SU-DHL-6 (cell line): ENCODE data around the gene PHTF1.
A peak's percentile ranks its signal among the peaks of the same experiment; 100 is the strongest.

Source experiments
- H2AFZ ChIP-seq: fragments of 200-600 bp; sonication (generic); 2 replicates; pipeline ENCODE4 v1.6.1; 2014; ENCODE audit warnings: low read depth, mild to moderate bottlenecking, moderate library complexity, mixed read lengths, antibody characterized with exemption, low read length; ENCODE audit not compliant: severe bottlenecking
- H3F3A ChIP-seq: fragments of 200-600 bp; shearing (Covaris generic); 2 replicates; pipeline ENCODE4 v1.6.0; 2016; ENCODE audit warnings: antibody characterized with exemption, mild to moderate bottlenecking; ENCODE audit not compliant: insufficient read depth
- H3K27ac ChIP-seq: fragments of 200-600 bp; sonication (generic); 2 replicates; pipeline ENCODE4 v1.5.1; 2016; ENCODE audit warnings: low read depth, mild to moderate bottlenecking, low read length, moderate library complexity, mixed read lengths
- H3K27me3 ChIP-seq: fragments of 200-600 bp; sonication (generic), shearing (Covaris generic); 2 replicates; pipeline ENCODE4 v1.6.0; 2014; ENCODE audit warnings: mild to moderate bottlenecking, low read length
- H3K36me3 ChIP-seq: fragments of 200-600 bp; sonication (generic); 2 replicates; pipeline ENCODE4 v1.6.1; 2014; ENCODE audit warnings: mild to moderate bottlenecking, low read length, mixed read lengths
- H3K4me2 ChIP-seq: fragments of 300-600, 200-600 bp; shearing (Covaris generic), sonication (generic); 2 replicates; pipeline ENCODE4 v1.6.0; 2014; ENCODE audit warnings: low read length, low read depth, mild to moderate bottlenecking; ENCODE audit not compliant: poor library complexity, severe bottlenecking
- H3K4me3 ChIP-seq: fragments of 200-600 bp; sonication (generic); 2 replicates; pipeline ENCODE4 v1.5.1; 2014; ENCODE audit warnings: antibody characterized with exemption, low read length, mild to moderate bottlenecking, mixed read lengths; ENCODE audit not compliant: insufficient read depth, poor library complexity, severe bottlenecking
- H3K79me2 ChIP-seq: fragments of 200-600 bp; sonication (generic); 2 replicates; pipeline ENCODE4 v1.6.1; 2014; ENCODE audit warnings: mild to moderate bottlenecking, low read length, moderate library complexity; ENCODE audit not compliant: insufficient read depth
- H3K9ac ChIP-seq: fragments of 200-600 bp; sonication (generic); 2 replicates; pipeline ENCODE4 v1.7.0; 2014; ENCODE audit warnings: mild to moderate bottlenecking, low read length
- H3K9me2 ChIP-seq: fragments of 200-600 bp; sonication (generic); replicated peaks from 2 replicates; pipeline ENCODE4 v1.6.1; 2014; ENCODE audit warnings: low read length; ENCODE audit not compliant: insufficient read depth
- H3K9me3 ChIP-seq: fragments of 200-600 bp; sonication (generic); 2 replicates; pipeline ENCODE4 v1.6.1; 2014; ENCODE audit warnings: low read length, mixed read lengths; ENCODE audit not compliant: insufficient read depth
- H4K20me1 ChIP-seq: fragments of 200-600 bp; sonication (generic); 2 replicates; pipeline ENCODE4 v1.6.1; 2014; ENCODE audit warnings: low read depth, mild to moderate bottlenecking, antibody characterized with exemption, low read length, moderate library complexity, mixed read lengths
- CTCF ChIP-seq: fragments of 200-600 bp; sonication (generic); IDR thresholded peaks from one replicate; pipeline ENCODE4 v1.5.1; 2017; ENCODE audit warnings: antibody characterized with exemption, mild to moderate bottlenecking, low read length, moderate library complexity; ENCODE audit not compliant: insufficient read depth, poor library complexity, severe bottlenecking
- EZH2phosphoT487 ChIP-seq: fragments of 200-600 bp; sonication (generic), shearing (Covaris generic); conservative IDR thresholded peaks from 2 replicates; pipeline ENCODE4 v1.6.1; 2018; ENCODE audit warnings: mild to moderate bottlenecking, antibody characterized with exemption, low read length, moderate library complexity, mixed read lengths

PHTF1 gene

GRCh38 chr1:113763661-113764060 lies 4.4 kb upstream of the PHTF1 start:
- no peak overlapping the region for H3K4me3 ChIP-seq
- H3K79me2 ChIP-seq = peaks cover 4% of the 10 kb centered on the region
- peaks cover 42% of the 10 kb centered on the region for H3F3A ChIP-seq
- H3K27me3 ChIP-seq = no peaks in the 10 kb centered on the region
- H3K36me3 ChIP-seq = peaks cover 28% of the 10 kb centered on the region
- no peak overlapping the region for H3K9ac ChIP-seq
- no peak overlapping the region for H2AFZ ChIP-seq
- H3K9me3 ChIP-seq = no peaks in the 10 kb centered on the region
- TF ChIP-seq CTCF (no peak), EZH2phosphoT487 (no peak)
- no peaks in the 10 kb centered on the region for H3K9me2 ChIP-seq
- no peak overlapping the region for H3K4me2 ChIP-seq
- no peaks in the 10 kb centered on the region for H4K20me1 ChIP-seq
- no peak overlapping the region for H3K27ac ChIP-seq

- no peak overlapping the region for H3K9ac ChIP-seq
- H4K20me1 ChIP-seq = no peaks in the 10 kb centered on the region
- no peaks in the 10 kb centered on the region for H3K9me2 ChIP-seq
- no peaks in the 10 kb centered on the region for H3K27me3 ChIP-seq
- TF ChIP-seq EZH2phosphoT487 (no peak), CTCF (no peak)
- peaks cover 21% of the 10 kb centered on the region for H3K79me2 ChIP-seq
- no peak overlapping the region for H2AFZ ChIP-seq
- H3K27ac ChIP-seq = no peak overlapping the region
- H3K4me2 ChIP-seq = no peak overlapping the region
- H3F3A ChIP-seq = peaks cover 42% of the 10 kb centered on the region
- no peak overlapping the region for H3K4me3 ChIP-seq
- peaks cover 19% of the 10 kb centered on the region for H3K36me3 ChIP-seq
- H3K9me3 ChIP-seq = no peaks in the 10 kb centered on the region
Observed at GRCh38 chr1:113761937-113762336, 2.7 kb upstream of the PHTF1 start.

- Histone ChIP-seq H4K20me1 (no peaks in the 10 kb centered on the region), H3K9ac (peak overlapping the region; percentile 93), H3K4me2 (peak overlapping the region; percentile 92), H3K36me3 (peaks cover 9% of the 10 kb centered on the region; the same call in 1 of the 2 replicates), H3F3A (peaks cover 42% of the 10 kb centered on the region), H3K9me2 (no peaks in the 10 kb centered on the region), H3K79me2 (peaks cover 30% of the 10 kb centered on the region), H3K4me3 (peak overlapping the region; percentile 74), H3K27ac (peak overlapping the region; percentile 87), H2AFZ (peak overlapping the region; percentile 97), H3K27me3 (no peaks in the 10 kb centered on the region), H3K9me3 (no peaks in the 10 kb centered on the region)
- TF ChIP-seq EZH2phosphoT487 = no peak
Observed at GRCh38 chr1:113760102-113761080, 1.1 kb upstream of the PHTF1 start.
